ACHN (cell line): ENCODE results near the gene SLC12A8.

Experiments used
- DNase-seq: peaks from one replicate; pipeline ENCODE4 v3.0.0-alpha.2; 2015
- in situ Hi-C: cut with HindIII; loops from 2 replicates; pipeline ENCODE4 v1.10.0; 2017; ENCODE audit warnings: low sequenced_read_pairs, low pct_ligation_motif_present, low pct_unique_long_range_greater_than_20kb

SLC12A8 gene

DNA sequence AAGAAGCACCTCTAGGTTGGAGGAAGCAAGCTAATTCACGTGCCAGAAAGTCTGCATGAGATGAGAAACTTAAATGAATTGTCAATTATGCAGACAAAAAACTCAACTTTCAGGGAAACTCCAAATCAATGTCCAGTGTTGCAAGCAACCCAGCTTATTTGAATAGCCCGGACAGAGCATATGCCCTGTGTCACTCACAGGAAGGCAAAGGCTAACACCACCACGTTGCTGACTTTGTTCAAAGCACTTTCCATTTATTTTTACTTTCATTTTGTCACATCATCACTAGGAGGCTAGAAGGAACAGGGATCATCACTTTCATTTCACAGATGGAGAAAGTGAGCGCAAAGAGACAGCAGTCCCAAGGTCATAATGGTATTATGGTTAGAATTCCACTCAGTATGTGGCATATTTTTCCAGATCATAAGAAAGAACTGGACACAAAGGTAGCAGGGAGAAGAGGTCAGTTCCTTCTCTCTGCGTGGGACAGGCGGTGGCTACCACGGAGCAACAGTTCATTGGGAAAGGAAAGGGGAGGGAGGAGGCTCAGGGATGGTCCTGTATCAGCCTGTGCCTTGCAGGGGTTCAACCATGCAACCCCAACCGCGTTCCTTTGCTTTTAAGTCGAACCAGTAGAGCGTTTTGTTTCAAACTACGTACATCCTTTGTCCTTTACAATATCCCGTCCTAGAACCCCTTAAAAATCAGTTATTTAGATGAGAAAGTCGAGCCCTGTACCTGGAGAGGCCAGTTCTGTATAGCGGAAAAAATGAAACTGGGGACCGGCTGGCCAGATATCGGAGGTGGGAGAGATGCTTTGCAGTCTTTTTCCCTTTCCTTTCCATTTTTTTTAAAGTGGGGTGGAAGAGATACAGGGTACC, 157.9 kb downstream of the SLC12A8 start:
- in situ Hi-C loops: no loop called here
- DNase-seq: peak; percentile 68

DNA sequence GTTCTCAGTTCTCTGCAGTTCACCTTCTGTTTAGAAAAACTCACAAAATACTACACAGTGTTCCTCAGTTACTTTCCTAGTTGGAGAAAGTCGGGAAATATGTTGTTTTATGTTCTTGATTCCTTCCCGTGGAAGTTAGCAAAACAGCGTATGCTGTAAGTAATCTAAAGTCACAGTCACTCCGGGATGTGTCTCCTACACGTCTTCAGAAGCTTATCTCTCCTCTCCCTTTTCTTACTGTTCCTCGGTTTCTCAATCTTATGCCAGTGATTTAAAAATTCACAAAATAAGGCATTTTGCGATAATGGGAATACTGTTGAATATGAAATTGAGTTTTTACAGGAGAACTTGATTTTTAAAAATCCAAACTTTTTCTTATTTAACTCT, 158.5 kb downstream of the SLC12A8 start:
- in situ Hi-C loops: no loop called here
- DNase-seq: no peak

DNA sequence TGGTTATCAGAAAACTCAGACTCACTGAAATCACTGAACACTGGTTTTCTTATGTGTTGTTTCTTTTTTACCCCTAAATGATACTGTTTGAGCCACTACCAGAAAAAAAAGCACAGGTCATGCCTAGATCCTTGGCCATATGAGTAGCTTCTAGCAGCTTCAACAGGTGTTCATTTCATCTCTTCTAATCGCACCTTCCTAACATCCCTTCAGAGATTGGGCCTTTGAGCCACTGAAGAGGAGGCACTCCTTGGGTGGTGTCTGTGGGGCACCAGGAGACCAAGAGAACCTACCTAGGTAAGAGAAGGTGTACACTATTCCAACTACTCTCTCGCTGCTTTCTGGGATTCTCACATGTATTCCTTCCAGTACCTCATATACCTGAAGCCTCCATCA, 159.2 kb downstream of the SLC12A8 start:
- DNase-seq: no peak
- in situ Hi-C loops: no loop called here

DNA sequence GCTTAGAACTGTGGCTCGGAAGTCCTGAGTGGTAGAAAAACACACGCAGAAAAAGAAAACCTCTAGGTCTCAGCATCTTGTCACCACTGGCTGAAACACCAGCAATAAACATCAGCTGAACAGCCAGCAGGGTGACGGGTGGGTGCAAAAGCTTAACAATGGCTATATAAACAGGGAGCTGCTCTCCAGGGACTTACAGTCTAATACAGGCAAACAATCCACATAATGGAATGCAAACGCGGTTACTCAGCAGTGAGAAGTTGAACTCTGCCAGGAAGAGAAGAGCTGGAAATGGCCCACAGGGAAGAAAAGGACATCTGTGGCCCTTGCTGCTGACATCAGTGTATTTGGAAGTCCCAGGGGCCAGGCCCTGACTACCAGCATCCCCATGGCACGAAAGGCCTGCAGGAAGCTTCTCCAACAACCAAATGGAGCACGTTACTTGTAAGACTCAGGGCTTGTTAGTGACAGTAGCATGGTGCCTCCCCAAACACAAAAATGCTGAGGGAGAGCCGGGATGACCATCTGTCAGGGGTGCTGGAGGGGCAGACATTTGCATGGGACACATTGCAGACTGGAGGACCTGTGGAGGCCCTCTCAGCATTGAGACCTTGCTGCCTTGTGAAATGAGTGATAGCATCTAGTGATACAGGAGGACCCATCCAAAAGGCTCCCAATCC, 159.8 kb downstream of the SLC12A8 start:
- in situ Hi-C loops: no loop called here

DNA sequence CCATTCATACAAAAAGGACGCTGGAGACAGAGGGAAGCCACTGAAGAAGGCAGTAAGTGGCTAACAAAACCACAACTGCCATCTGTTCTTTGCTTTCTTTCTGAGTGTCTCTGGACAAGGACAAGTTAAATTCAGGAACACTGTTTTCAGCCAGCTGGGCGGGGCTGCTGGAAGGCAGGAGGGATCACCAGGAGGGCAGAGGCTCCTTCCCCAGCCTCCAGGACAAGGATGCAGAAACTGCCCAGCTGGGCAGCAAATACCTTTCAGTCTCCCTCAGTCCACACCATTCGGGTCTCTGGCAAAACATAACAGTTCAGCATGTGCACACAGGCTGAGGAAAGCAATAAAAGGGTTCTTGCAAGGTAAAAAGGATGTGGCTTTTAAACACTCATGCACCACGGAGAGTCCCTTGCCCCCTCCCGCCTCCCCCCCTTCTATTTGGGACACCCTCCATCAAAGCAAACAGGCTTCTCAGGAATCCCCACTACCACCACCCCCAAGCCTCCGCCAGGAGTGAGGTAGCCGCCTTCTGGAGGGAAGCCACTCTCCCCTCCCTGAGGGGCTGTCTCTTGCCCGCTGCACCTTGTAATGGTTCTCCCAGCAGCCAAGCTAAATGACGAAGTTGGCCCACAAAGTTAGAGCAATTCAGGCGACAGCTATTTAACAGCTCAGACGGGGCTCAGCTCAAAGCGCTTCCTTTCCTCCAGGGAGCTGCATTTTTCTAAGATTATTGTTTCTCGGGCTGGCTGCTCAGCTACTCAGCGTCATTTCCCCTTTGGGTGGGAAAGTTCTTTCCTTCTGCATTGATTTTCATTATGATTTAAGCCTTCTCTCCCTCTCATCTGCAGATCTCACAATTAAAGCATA, 160.6 kb downstream of the SLC12A8 start:
- in situ Hi-C loops: no loop called here
- DNase-seq: peak; percentile 61

More for the DNA sequence above, 159.8 kb downstream of the SLC12A8 start:
- peak; percentile 51 for DNase-seq

DNA sequence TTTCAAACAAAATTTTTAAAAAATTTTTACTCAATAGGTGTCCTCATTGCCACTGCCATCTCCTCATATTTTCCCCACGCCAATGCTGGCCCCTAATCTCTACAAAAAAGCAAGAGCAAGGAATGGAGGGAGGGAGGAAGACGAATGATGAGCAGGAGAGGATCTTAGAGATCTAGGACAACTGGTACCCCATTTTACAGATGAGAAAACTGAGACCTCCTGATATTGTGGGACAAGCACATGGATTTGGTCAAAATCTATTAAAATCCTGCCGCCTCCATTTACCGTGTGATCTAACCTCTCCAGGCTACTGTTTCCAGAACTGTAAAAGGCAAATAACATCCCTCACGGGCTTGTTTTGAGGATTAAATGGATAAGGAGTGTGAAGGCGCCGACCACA, 161.3 kb downstream of the SLC12A8 start:
- no peak for DNase-seq
- in situ Hi-C loops: no loop called here

DNA sequence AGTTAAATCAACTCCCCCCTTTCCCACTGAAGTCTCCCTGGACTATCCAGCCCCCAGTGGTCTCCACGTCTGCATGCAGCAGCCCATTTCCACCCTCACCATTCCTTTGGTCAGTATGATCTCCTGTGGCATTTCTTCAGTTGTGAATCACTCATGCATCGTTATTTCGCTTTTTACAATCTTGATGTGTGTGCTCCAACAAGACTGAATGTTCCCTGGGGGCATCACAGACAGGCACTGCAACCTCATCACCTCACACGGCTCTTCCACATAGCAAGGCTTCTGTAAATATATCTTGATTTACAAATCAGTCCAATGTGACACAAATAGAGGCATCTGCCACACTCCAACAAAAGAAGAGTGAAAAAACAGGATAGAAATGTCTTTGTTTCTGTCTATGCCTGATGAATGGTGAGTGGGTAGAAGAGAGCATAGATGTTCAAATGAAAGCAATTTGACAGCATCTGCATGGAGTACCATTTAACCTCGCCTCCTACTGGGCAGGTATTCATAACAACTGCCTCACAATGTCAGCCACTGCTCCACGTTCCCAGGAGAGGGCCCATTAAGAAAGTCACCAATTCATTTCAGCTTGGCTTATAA, 162.0 kb downstream of the SLC12A8 start:
- DNase-seq: no peak
- in situ Hi-C loops: no loop called here

DNA sequence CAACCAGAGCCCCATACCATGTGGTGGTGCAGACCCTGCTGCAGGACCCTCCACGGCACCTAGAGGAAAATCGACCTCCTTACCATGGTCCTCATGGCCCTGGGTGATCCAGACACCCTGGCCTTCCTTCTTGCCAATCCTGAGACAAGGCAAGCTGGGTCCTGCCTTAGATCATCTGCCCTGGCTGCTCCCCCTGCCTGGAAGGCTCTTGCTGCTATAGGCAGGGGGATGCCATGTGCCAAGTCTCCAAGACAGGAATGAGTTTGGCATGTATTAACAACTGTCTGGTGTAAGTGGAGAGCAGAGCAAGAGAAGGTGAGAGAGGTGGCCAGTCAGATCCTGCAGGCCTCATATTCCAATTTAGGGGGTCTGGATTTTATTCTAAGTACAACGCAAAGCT, 164.3 kb downstream of the SLC12A8 start:
- in situ Hi-C loops: no loop called here
- DNase-seq: no peak

DNA sequence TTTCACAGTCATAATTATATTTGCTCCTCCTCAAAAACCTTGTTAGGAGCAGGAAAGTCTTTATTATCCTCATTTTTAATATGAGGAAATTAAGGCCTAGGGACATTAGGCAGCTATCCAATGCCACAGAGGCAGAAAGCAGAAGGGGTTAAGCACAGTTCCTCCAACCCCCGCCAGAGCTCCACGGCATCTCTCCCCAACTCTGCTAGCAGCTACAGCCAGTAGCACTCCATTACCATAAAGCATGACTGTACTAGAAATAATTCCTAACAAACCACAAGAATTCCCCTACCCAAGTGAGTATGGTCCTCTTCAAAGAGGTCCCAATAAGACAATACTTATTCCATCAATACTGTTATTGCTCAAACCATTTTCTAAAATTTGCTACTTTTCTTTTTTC, 166.6 kb downstream of the SLC12A8 start:
- in situ Hi-C loops: no loop called here
- peak; percentile 84 for DNase-seq

DNA sequence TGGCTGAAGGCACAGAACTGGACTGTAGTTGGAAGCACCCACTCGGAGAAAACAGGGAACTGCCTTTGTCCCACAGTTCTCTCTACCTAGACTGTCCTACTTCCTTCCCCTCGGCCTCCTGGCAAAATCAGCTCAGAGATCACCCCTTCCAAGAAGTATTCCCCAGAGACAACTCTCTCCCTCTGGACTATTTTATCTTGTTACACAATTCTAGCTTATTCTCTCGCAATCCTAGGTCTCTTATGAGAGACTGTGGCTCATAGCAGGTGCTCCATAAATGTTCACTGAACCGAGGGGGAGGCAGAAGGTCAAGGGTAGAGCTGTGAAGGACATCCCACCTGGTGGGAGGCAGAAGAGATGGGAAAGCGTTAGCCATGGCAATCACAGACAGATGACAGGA, 167.4 kb downstream of the SLC12A8 start:
- DNase-seq: no peak
- in situ Hi-C loops: no loop called here

DNA sequence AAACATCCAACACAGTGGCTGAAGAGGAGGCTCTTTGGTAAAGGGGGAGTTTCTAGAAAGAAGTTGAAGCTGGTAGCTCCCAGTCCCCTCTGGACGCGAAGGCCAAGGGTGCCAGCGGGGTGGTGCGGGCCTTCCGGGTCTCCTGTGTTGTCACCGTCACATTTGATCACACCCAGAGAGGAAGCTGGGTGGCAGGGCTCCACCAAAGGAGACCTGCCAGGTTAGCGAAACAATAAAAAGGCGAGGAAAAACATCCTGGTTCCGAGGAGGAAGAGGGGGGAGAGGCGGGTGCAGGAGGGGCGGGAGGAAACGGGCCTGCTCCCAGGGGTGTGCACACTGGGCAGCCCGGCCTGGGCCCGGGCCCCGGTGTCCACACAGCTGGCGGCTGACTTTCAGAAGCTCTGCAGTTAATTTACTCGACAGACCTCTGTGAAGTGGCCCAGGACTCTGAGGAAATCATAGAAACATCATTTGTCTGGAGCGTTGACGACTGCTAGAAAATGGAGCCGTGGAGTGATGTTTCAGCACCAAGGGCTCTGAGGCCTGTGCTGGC, 168.9 kb downstream of the SLC12A8 start:
- DNase-seq: no peak
- in situ Hi-C loops: no loop called here

DNA sequence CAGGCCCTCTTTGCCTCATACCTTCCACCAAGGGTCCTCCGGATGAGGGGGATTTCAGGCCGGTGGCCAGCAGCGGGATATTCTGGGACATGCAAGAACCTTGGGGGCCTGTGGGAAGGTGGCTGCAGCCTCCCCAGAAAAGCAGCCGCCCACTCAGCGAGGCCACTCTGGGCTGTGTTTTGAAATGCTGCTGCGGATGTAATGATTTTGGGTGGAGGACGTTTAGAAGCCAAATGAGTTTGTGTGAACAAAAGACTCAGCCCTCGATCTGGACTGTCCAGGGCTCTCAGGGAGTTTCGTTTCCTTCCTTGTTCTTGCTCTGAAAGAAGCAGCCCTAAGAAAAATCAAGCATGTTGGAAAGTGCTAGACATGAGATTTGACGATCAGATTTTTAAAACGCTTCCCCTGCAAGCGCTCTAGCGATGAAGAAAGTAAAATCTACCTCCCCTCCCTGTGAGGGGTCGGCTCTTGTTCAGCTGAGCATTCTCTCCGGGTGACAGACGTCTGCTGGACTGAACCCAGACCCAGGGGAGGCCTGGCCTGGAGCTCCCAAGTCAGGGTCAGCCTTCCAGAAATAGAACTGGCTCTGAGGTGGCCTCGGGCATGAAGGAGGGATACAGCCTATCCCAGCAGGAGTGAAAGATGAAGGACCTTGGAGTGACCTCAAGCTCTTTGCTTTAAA, 169.7 kb downstream of the SLC12A8 start:
- no peak for DNase-seq
- in situ Hi-C loops: no loop called here

DNA sequence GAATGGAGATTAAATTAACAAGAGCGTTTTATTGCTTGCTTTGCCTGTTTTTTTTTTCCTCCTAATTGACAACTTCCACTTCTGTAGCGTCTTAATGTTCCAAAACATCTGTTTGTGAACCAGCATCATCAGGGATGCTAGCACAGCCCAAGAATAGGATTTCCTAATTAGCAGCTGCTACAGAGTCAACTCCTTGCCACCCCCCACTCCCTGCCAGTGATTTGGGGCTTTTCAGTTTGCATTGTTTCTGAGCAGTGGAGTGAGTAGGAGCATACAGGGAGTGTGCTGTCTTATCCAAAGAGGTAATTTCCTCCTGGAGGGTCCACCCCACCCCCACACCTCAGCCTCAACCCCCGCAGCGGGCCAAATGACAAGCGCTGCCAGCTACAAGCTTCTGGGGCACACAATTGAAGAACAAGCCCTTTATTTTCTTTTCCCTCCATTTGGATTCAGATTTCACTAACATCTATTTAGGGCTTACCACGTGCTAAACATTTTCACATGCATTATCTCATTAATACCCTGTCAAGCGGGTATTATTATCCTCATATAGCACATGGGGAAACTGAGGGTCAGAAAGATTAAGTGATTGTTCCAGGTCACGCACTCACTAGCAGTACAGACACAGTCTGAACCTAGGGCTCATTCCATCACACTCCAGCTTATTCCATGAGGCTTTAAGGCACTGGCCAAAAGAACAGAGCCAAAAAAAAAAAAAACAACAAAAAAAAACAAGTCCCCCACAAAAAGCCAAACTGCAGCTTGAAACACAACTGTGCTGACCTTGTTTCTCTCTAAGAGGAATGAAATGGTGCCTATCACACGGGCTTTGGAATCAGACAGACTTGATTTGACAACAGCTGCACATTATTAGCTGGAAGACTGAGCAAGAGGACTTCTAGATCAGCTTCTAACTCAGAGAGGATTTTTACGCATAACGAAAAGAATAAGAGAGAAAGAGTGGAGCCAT, 173.1 kb downstream of the SLC12A8 start:
- no peak for DNase-seq
- in situ Hi-C loops: no loop called here

DNA sequence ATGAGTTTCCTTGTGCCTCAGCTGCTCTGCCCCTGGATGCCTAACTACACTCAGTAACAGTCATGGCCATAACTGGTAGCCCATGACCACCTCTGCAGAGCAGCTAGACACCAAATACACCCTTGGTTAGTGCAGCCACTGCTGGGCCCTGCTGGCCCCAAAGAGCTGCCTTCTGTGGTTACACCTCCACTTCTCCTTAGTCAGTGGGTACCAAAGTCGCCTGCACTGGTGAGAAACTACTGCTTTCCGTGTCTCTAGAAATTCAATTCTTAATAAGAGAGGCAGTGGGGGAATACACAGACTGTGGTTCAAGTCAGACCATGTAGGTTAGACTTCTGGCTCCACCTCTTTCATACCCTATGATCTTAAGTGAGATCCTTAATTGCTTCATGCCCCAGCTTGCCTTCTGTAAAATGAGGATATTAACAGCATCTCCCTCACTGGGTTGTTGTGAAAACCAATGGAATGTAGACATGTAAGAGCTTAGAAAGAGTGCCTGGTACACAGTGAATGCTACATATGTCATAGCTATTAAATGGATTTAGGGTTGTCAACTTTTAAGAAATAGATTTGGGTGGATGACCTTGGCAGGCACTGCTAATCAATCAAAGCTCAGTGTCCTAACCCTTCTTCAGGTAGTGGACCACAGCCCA, 174.9 kb downstream of the SLC12A8 start:
- DNase-seq: no peak
- in situ Hi-C loops: no loop called here

DNA sequence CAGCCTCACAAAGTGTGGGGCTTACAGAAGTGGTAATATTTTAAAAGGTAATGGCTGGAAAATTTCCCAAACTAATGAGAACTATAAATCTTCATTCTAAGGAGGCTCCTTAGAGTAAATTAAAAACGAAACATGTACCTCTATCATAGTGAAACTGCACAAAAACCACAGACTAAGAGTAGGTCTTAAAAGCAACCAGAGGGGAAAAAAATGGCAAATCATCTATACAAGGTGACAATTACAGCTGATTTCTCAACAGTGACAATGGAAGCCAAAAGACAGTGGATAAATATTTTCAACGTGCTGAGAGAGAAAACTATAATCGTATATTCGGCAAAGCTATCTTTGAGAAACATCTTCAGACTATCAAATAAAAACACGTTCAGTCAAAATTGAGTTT, 177.3 kb downstream of the SLC12A8 start:
- DNase-seq: no peak
- in situ Hi-C loops: no loop called here

DNA sequence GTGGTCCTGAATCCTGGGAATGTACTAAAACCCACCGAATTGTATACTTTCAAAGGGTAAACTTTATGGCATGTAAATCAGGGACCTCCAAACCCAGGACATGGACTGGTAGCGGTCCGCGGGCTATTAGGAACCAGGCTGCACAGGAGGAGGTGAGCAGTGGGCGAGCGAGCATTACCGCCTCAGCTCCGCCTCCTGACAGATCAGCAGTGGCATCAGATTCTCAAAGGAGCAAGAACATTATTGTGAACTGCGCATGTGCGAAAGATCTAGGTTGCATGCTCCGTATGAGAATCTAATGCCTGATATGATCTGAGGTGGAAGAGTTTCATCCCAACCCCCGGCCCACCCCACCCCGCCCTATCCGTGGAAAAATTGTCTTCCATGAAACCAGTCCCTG, 178.9 kb downstream of the SLC12A8 start:
- no peak for DNase-seq
- in situ Hi-C loops: no loop called here

DNA sequence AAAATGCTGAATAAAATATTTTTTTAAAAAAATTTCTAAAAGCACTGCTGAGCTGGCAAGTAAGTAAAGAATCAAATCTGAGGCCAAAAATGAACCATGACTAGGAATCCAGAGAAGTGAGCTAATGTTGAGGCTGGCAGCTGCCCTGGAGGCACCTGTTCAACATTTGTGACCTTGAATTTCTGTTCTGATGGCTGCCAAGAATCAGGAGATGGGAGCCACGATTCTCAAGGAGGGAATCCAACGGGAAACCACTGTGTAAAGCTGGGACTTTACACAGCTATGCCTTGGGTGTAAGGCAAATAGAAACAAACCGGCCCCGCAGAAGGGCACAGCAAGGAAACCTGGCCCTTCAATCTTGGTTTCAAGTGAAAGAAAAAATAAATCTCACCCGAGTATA, 179.4 kb downstream of the SLC12A8 start:
- DNase-seq: no peak

More for the DNA sequence above, 179.4 kb downstream of the SLC12A8 start:
- in situ Hi-C loops: no loop called here
